MM.1S (cell line): ENCODE measurements around the gene ATP8A1.

Source experiments
- DNase-seq: peaks from one replicate; pipeline ENCODE4 v3.0.0-alpha.2; 2015
- H2AFZ ChIP-seq: fragments of 300-600 bp; sonication (generic); 2 replicates; pipeline ENCODE4 v1.6.0; 2016; ENCODE audit warnings: antibody characterized with exemption, low read length
- H3F3A ChIP-seq: fragments of 300-600 bp; sonication (generic); 2 replicates; pipeline ENCODE4 v1.6.1; 2016; ENCODE audit warnings: mild to moderate bottlenecking, antibody characterized with exemption, low read length, moderate library complexity, mixed read lengths; ENCODE audit not compliant: insufficient read depth
- H3K27ac ChIP-seq: fragments of 300-600 bp; sonication (generic); 2 replicates; pipeline ENCODE4 v1.5.1; 2016; ENCODE audit warnings: mild to moderate bottlenecking, low read length
- H3K27me3 ChIP-seq: fragments of 300-600 bp; sonication (generic); replicated peaks from 2 replicates; pipeline ENCODE4 v1.6.0; 2016; ENCODE audit warnings: low read length; ENCODE audit not compliant: insufficient read depth
- H3K36me3 ChIP-seq: fragments of 300-600 bp; sonication (generic); replicated peaks from 2 replicates; pipeline ENCODE4 v1.6.1; 2016; ENCODE audit warnings: mild to moderate bottlenecking, low read length, mixed read lengths; ENCODE audit not compliant: insufficient read depth
- H3K4me1 ChIP-seq: fragments of 300-600 bp; sonication (generic); 2 replicates; pipeline ENCODE4 v1.6.1; 2016; ENCODE audit warnings: low read length, mixed read lengths
- H3K4me2 ChIP-seq: fragments of 300-600 bp; sonication (generic); 2 replicates; pipeline ENCODE4 v1.6.0; 2016; ENCODE audit warnings: low read depth, low read length
- H3K4me3 ChIP-seq: fragments of 300-600 bp; sonication (generic); 2 replicates; pipeline ENCODE4 v1.5.1; 2016; ENCODE audit warnings: low read length, mixed read lengths
- H3K79me2 ChIP-seq: fragments of 300-600 bp; sonication (generic); 2 replicates; pipeline ENCODE4 v1.6.1; 2016; ENCODE audit warnings: mixed run types, low read length, mixed read lengths
- H3K9ac ChIP-seq: fragments of 300-600 bp; sonication (generic); 2 replicates; pipeline ENCODE4 v1.6.1; 2016; ENCODE audit warnings: low read length, mixed read lengths
- H3K9me2 ChIP-seq: fragments of 300-600 bp; sonication (generic); replicated peaks from 2 replicates; pipeline ENCODE4 v1.6.1; 2016; ENCODE audit warnings: mild to moderate bottlenecking, low read length, mixed read lengths; ENCODE audit not compliant: insufficient read depth
- H3K9me3 ChIP-seq: fragments of 300-600 bp; sonication (generic); replicated peaks from 2 replicates; pipeline ENCODE4 v1.6.1; 2016; ENCODE audit warnings: mild to moderate bottlenecking, low read length, mixed read lengths; ENCODE audit not compliant: insufficient read depth
- H4K20me1 ChIP-seq: fragments of 300-600 bp; sonication (generic); 2 replicates; pipeline ENCODE4 v1.6.1; 2016; ENCODE audit warnings: mild to moderate bottlenecking, low read length, moderate library complexity, mixed read lengths; ENCODE audit not compliant: insufficient read depth
- EZH2 ChIP-seq: fragments of 300-600 bp; sonication (generic); optimal IDR thresholded peaks from 2 replicates; pipeline ENCODE3; 2017; ENCODE audit warnings: low read depth, mild to moderate bottlenecking, antibody characterized with exemption, low read length, mixed read lengths
- EZH2phosphoT487 ChIP-seq: fragments of 300-600 bp; sonication (generic); IDR thresholded peaks from 2 replicates; pipeline ENCODE4 v1.6.1; 2018; ENCODE audit warnings: antibody characterized with exemption, low read length
- TF ChIP-seq, protein P1 (sequence below): fragments of 300-600 bp; sonication (generic); IDR thresholded peaks from 2 replicates; pipeline ENCODE4 v1.5.1; 2016; ENCODE audit warnings: antibody characterized with exemption, low read length, mixed read lengths

Gene ATP8A1

DNA sequence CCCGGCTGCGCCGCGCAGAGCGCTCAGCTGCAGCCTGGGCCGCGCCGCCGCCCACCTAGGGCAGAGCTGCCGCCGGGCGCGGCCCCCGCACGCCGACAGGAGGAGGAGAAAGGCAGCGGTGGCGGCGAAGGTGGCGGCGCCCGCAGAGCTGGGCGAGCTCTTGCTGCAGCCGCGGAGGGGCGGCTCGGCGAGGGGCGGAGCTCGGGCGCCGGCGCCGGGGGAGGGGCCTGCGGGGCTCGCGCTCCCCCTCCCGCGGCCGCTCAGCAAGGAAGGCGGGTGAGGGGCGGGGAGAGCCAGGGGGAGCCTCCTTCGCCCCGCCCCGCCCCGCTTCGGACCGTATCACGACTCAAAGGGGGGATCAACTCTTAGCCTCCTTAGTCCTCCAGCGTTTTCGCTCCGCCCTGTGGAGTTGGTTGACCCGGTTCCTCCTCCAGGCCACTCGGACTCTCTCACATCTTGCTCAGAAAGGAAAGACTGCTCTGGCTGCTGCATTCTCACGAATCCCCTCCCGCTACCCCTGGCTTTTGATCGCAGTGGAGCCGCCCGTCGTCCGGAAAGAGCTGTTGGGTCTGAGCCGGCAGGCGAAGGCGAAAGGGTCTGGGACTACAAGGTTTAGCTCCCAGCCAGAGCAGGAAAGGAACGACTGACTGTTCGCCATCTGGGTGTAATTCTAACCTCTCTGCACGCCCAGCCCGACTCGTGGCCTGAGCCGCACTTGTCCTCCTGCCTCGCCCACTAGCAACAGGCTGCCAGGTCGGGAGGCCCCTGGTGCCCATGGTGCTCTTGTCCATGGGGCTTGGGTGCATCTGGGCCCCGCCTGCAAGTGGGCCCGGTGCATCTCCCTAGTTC, at the start of gene ATP8A1:
Gene ATP8A1, minus strand, starts transcription at position 162 of the 849 bp plus-strand sequence. CDS start 232 bp downstream, outside the sequence.
- Histone ChIP-seq H3K4me1 (peaks cover 24% of the 10 kb centered on the region), H3K27me3 (no peaks in the 10 kb centered on the region), H3K36me3 (no peaks in the 10 kb centered on the region)

GRCh38 chr4:42706086-42706485, 49.2 kb upstream of the ATP8A1 start:
- H3K27me3 ChIP-seq: no peaks in the 10 kb centered on the region
- no peak overlapping the region for H3K9ac ChIP-seq
- no peak overlapping the region for H2AFZ ChIP-seq
- DNase-seq: no peak
- no peak overlapping the region for H3K27ac ChIP-seq
- no peak overlapping the region for H3K4me2 ChIP-seq
- H3K79me2 ChIP-seq: no peaks in the 10 kb centered on the region
- peaks cover 6% of the 10 kb centered on the region; the same call in 1 of the 2 replicates for H3F3A ChIP-seq
- no peaks in the 10 kb centered on the region for H3K9me3 ChIP-seq
- no peaks in the 10 kb centered on the region for H3K36me3 ChIP-seq
- no peaks in the 10 kb centered on the region for H3K9me2 ChIP-seq
- no peak overlapping the region for H3K4me3 ChIP-seq
- H3K4me1 ChIP-seq: peaks cover 18% of the 10 kb centered on the region
- no peak for TF ChIP-seq EZH2
- no peak for TF ChIP-seq EZH2phosphoT487
- TF ChIP-seq, protein P1, sequence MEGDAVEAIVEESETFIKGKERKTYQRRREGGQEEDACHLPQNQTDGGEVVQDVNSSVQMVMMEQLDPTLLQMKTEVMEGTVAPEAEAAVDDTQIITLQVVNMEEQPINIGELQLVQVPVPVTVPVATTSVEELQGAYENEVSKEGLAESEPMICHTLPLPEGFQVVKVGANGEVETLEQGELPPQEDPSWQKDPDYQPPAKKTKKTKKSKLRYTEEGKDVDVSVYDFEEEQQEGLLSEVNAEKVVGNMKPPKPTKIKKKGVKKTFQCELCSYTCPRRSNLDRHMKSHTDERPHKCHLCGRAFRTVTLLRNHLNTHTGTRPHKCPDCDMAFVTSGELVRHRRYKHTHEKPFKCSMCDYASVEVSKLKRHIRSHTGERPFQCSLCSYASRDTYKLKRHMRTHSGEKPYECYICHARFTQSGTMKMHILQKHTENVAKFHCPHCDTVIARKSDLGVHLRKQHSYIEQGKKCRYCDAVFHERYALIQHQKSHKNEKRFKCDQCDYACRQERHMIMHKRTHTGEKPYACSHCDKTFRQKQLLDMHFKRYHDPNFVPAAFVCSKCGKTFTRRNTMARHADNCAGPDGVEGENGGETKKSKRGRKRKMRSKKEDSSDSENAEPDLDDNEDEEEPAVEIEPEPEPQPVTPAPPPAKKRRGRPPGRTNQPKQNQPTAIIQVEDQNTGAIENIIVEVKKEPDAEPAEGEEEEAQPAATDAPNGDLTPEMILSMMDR: no peak
- H4K20me1 ChIP-seq: no peaks in the 10 kb centered on the region

More for the DNA sequence above, at the start of gene ATP8A1:
- H3K9me3 ChIP-seq: no peaks in the 10 kb centered on the region
- peak within 1 kb of the TSS; percentile 97 for H3K27ac ChIP-seq
- H4K20me1 ChIP-seq: no peaks in the 10 kb centered on the region
- DNase-seq: peak; percentile 94
- H3K4me2 ChIP-seq: peak within 1 kb of the TSS; percentile 95
- H3K79me2 ChIP-seq: peaks cover 44% of the 10 kb centered on the region
- peak within 1 kb of the TSS; percentile 86 for H3K4me3 ChIP-seq
- TF ChIP-seq, protein P1: no peak
- TF ChIP-seq EZH2: no peak
- no peak for TF ChIP-seq EZH2phosphoT487
- H2AFZ ChIP-seq: peak within 1 kb of the TSS; percentile 94
- H3K9ac ChIP-seq: peak within 1 kb of the TSS; percentile 91
- no peaks in the 10 kb centered on the region for H3K9me2 ChIP-seq
- H3F3A ChIP-seq: peaks cover 21% of the 10 kb centered on the region

DNA sequence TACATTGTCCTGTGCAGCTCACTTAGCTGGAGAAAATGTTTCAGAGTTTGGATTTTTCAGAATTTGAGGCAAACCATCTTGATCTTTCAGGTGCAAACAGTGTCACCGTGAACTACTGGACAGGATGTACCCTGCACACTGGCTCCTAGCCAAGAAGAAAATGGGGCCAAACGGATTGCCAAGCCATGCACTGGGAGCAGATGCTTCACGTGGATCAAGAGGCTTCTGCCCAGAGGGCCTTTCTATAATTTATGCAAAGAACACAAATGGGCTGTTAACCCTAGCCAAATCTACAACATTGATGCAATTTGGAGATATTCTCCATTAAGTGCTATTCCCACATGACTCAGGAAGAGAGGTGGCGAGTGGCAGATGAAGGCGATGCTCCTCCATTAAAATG, 46.9 kb upstream of the ATP8A1 start:
- Histone ChIP-seq H3K36me3 (no peaks in the 10 kb centered on the region), H3F3A (no peaks in the 10 kb centered on the region), H3K9me3 (no peaks in the 10 kb centered on the region), H3K9ac (no peak overlapping the region), H3K4me2 (no peak overlapping the region), H3K4me3 (no peak overlapping the region), H3K79me2 (no peaks in the 10 kb centered on the region), H2AFZ (no peak overlapping the region), H3K9me2 (no peaks in the 10 kb centered on the region), H3K4me1 (0 out of 2 replicates have a peak, but pooled peaks cover under 1% of the 10 kb centered on the region), H3K27ac (no peak overlapping the region), H4K20me1 (no peaks in the 10 kb centered on the region), H3K27me3 (no peaks in the 10 kb centered on the region)
- TF ChIP-seq EZH2: no peak
- TF ChIP-seq, protein P1: no peak
- TF ChIP-seq EZH2phosphoT487: no peak
- DNase-seq: no peak
